ENCODE measurements around the gene PXYLP1. TPM values are rescaled to one million over a fixed set of nuclear protein-coding genes. Genes with fewer than 3 reads are reported as not detected.
A peak's percentile ranks its signal among the peaks of the same experiment; 100 is the strongest.

Gene PXYLP1
- total RNA-seq, 1 experiment from 2014 or later: 7.8 TPM

- Histone ChIP-seq H3K36me3 (ENCODE audit: low read depth) (0 out of 2 replicates have a peak, but pooled peaks cover 15% of the 10 kb centered on the region), H3K4me1 (replicated peaks; ENCODE audit: insufficient read depth) (peaks cover 36% of the 10 kb centered on the region), H2AFZ (no peak overlapping the region), H3K4me3 (no peak overlapping the region), H3F3A (ENCODE audit: insufficient read depth, low read depth) (peaks cover 20% of the 10 kb centered on the region), H3K4me2 (no peak overlapping the region), H3K79me2 (ENCODE audit: low read depth) (no peaks in the 10 kb centered on the region), H3K9me2 (ENCODE audit: insufficient read depth) (no peaks in the 10 kb centered on the region), H3K27ac (no peak overlapping the region), H3K27me3 (ENCODE audit: insufficient read depth, low read depth) (no peaks in the 10 kb centered on the region), H3K9me3 (ENCODE audit: insufficient read depth, low read depth) (no peaks in the 10 kb centered on the region), H4K20me1 (ENCODE audit: insufficient read depth) (no peaks in the 10 kb centered on the region)
- POLR2A ChIA-PET (ENCODE audit: unreplicated experiment): interaction anchor here (0.7 kb wide), 1 partner anchor 31 kb away, joined by 6 read pairs; no protein-coding TSS in a partner anchor
- intact Hi-C loops (cut with micrococcal nuclease; ENCODE audit: unreplicated experiment): no loop called here
- CTCF ChIA-PET: no interaction called here
- BruUV-seq (replicated peaks): no TSS peak
- DNase-seq: no peak
- TF ChIP-seq EZH2 (IDR thresholded peaks at IDR 0.05; ENCODE audit: low read depth): no peak
- TF ChIP-seq CTCF (conservative IDR thresholded peaks at IDR 0.05): no peak
These were observed 48.5 kb downstream of the PXYLP1 start for GRCh38 chr3:141280086-141280485.

- Histone ChIP-seq H3K27ac (no peak overlapping the region), H2AFZ (no peak overlapping the region), H3F3A (ENCODE audit: insufficient read depth, low read depth) (peaks cover 14% of the 10 kb centered on the region), H3K9me2 (ENCODE audit: insufficient read depth) (no peaks in the 10 kb centered on the region), H3K79me2 (ENCODE audit: low read depth) (no peaks in the 10 kb centered on the region), H3K4me2 (no peak overlapping the region), H4K20me1 (ENCODE audit: insufficient read depth) (no peaks in the 10 kb centered on the region), H3K9me3 (ENCODE audit: insufficient read depth, low read depth) (no peaks in the 10 kb centered on the region), H3K27me3 (ENCODE audit: insufficient read depth, low read depth) (no peaks in the 10 kb centered on the region), H3K4me3 (no peak overlapping the region), H3K36me3 (ENCODE audit: low read depth) (0 out of 2 replicates have a peak, but pooled peaks cover 15% of the 10 kb centered on the region), H3K4me1 (replicated peaks; ENCODE audit: insufficient read depth) (peaks cover 30% of the 10 kb centered on the region)
- POLR2A ChIA-PET (ENCODE audit: unreplicated experiment): interaction anchor here (0.7 kb wide), 1 partner anchor 31 kb away, joined by 6 read pairs; no protein-coding TSS in a partner anchor
- peak; percentile 40 to 50 for DNase-seq
- CTCF ChIA-PET: interaction anchor here (0.5 to 0.9 kb wide), 2 partner anchors 49 to 872 kb away, joined by 3 to 4 read pairs; partner anchors contain the start of gene PXYLP1
- no peak for TF ChIP-seq EZH2 (IDR thresholded peaks at IDR 0.05; ENCODE audit: low read depth)
- TF ChIP-seq CTCF (conservative IDR thresholded peaks at IDR 0.05): no peak
- intact Hi-C loops (cut with micrococcal nuclease; ENCODE audit: unreplicated experiment): no loop called here
- BruUV-seq (replicated peaks): no TSS peak
These were observed 49.1 kb downstream of the PXYLP1 start for GRCh38 chr3:141280690-141281089.

- intact Hi-C loops (cut with micrococcal nuclease; ENCODE audit: unreplicated experiment): no loop called here
- H3K36me3 ChIP-seq (ENCODE audit: low read depth): peaks cover 6% of the 10 kb centered on the region; the same call in 1 of the 2 replicates
- H3K9me3 ChIP-seq (ENCODE audit: insufficient read depth, low read depth): no peaks in the 10 kb centered on the region
- H4K20me1 ChIP-seq (ENCODE audit: insufficient read depth): no peaks in the 10 kb centered on the region
- no peaks in the 10 kb centered on the region for H3K27me3 ChIP-seq (ENCODE audit: insufficient read depth, low read depth)
- H3K79me2 ChIP-seq (ENCODE audit: low read depth): no peaks in the 10 kb centered on the region
- POLR2A ChIA-PET (ENCODE audit: unreplicated experiment): no interaction called here
- H3K4me2 ChIP-seq: no peak overlapping the region
- no peak overlapping the region for H2AFZ ChIP-seq
- no peaks in the 10 kb centered on the region for H3K9me2 ChIP-seq (ENCODE audit: insufficient read depth)
- no peaks in the 10 kb centered on the region for H3F3A ChIP-seq (ENCODE audit: insufficient read depth, low read depth)
- TF ChIP-seq CTCF (conservative IDR thresholded peaks at IDR 0.05): no peak
- TF ChIP-seq EZH2 (IDR thresholded peaks at IDR 0.05; ENCODE audit: low read depth): no peak
- no peaks in the 10 kb centered on the region for H3K4me1 ChIP-seq (replicated peaks; ENCODE audit: insufficient read depth)
- H3K4me3 ChIP-seq: no peak overlapping the region
- no TSS peak for BruUV-seq (replicated peaks)
- CTCF ChIA-PET: no interaction called here
- no peak for DNase-seq
- no peak overlapping the region for H3K27ac ChIP-seq
These were observed 53.9 kb downstream of the PXYLP1 start for GRCh38 chr3:141285570-141285969.
